CD14-positive monocyte (primary cell): Measurements from ENCODE around the gene STX8. TPM values are rescaled to one million over a fixed set of nuclear protein-coding genes. Genes with fewer than 3 reads are reported as not detected.

Experiments
- DNase-seq, 3 donors: peaks; one replicate each; pipeline ENCODE4 v3.0.0-alpha.2; 2011 to 2022
- H2AFZ ChIP-seq: 2 replicates; pipeline ENCODE4 v1.6.0; 2012; ENCODE audit warnings: mild to moderate bottlenecking, low read depth, low read length, inconsistent platforms; ENCODE audit not compliant: insufficient read depth, poor library complexity, severe bottlenecking
- H3K27ac ChIP-seq, 2 donors: 1 replicate in 1 of 2; 2 replicates in 1 of 2; pipeline ENCODE4 v1.5.1; 2012 to 2013; ENCODE audit warnings: low read length in 2 of 2, control low read depth in 1 of 2, inconsistent platforms in 1 of 2, low read depth in 1 of 2, mild to moderate bottlenecking in 1 of 2
- H3K27me3 ChIP-seq, 2 donors: one replicate each; pipeline versions ENCODE4 v1.6.0 to v1.6.1; 2011 to 2013; ENCODE audit warnings: low read length in 2 of 2; ENCODE audit not compliant: control insufficient read depth in 2 of 2, insufficient read depth in 2 of 2
- H3K36me3 ChIP-seq, 2 donors: replicated peaks in 1 of 2; 1 replicate in 1 of 2; 2 replicates in 1 of 2; pipeline versions ENCODE4 v1.5.1 to v1.6.1; 2012 to 2013; ENCODE audit warnings: low read length in 2 of 2, control low read depth in 1 of 2, inconsistent platforms in 1 of 2, mild to moderate bottlenecking in 1 of 2; ENCODE audit not compliant: insufficient read depth in 2 of 2, control insufficient read depth in 1 of 2
- H3K4me1 ChIP-seq, 2 donors: 1 replicate in 1 of 2; 2 replicates in 1 of 2; pipeline versions ENCODE4 v1.5.1 to v1.6.1; 2012 to 2013; ENCODE audit warnings: low read length in 2 of 2, control low read depth in 1 of 2, inconsistent platforms in 1 of 2, mild to moderate bottlenecking in 1 of 2, moderate library complexity in 1 of 2; ENCODE audit not compliant: insufficient read depth in 2 of 2, control insufficient read depth in 1 of 2
- H3K4me2 ChIP-seq: replicated peaks from 2 replicates; pipeline ENCODE3; 2012; ENCODE audit warnings: low read length, moderate library complexity, mild to moderate bottlenecking; ENCODE audit not compliant: poor library complexity, severe bottlenecking; ENCODE audit errors: extremely low read depth
- H3K4me3 ChIP-seq, 3 experiments: fragments of 200-600 bp in 1 of 3; sonication (generic) in 1 of 3; replicated peaks in 1 of 3; 1 replicate in 2 of 3; 2 replicates in 1 of 3; pipeline ENCODE4 v1.5.1; 2011 to 2013; ENCODE audit warnings: low read length in 3 of 3, mild to moderate bottlenecking in 3 of 3, control low read depth in 2 of 3, low read depth in 2 of 3, inconsistent platforms in 1 of 3, moderate library complexity in 1 of 3
- H3K79me2 ChIP-seq: 2 replicates; pipeline ENCODE4 v1.6.0; 2012; ENCODE audit warnings: mild to moderate bottlenecking, control low read depth, inconsistent platforms, low read length, moderate library complexity; ENCODE audit not compliant: insufficient read depth
- H3K9ac ChIP-seq: 2 replicates; pipeline ENCODE4 v1.6.0; 2017; ENCODE audit warnings: low read length, mild to moderate bottlenecking; ENCODE audit not compliant: insufficient read depth, poor library complexity, severe bottlenecking
- H3K9me3 ChIP-seq, 2 donors: replicated peaks in 1 of 2; 1 replicate in 1 of 2; 2 replicates in 1 of 2; pipeline versions ENCODE4 v1.5.1 to v1.6.1; 2012 to 2013; ENCODE audit warnings: low read length in 2 of 2, control low read depth in 1 of 2; ENCODE audit not compliant: control insufficient read depth in 1 of 2, insufficient read depth in 1 of 2
- H4K20me1 ChIP-seq: 2 replicates; pipeline ENCODE4 v1.6.0; 2012; ENCODE audit warnings: mild to moderate bottlenecking, low read length, control low read depth, moderate library complexity; ENCODE audit not compliant: insufficient read depth
- H3K27ac Mint-ChIP-seq, 7 donors: one replicate each; pipeline ENCODE4 v1.8.0; 2020; ENCODE audit warnings: mild to moderate bottlenecking in 7 of 7, mixed read lengths in 7 of 7, moderate library complexity in 6 of 7, inconsistent platforms in 2 of 7
- H3K27me3 Mint-ChIP-seq, 3 donors: one replicate each; pipeline ENCODE4 v1.8.0; 2021 to 2022; ENCODE audit warnings: low read depth in 3 of 3, mild to moderate bottlenecking in 3 of 3, mixed read lengths in 3 of 3, moderate library complexity in 3 of 3, inconsistent platforms in 1 of 3
- H3K36me3 Mint-ChIP-seq, 2 donors: one replicate each; pipeline ENCODE4 v1.8.0; 2020; ENCODE audit warnings: mixed read lengths in 2 of 2, inconsistent platforms in 1 of 2, mild to moderate bottlenecking in 1 of 2
- H3K4me1 Mint-ChIP-seq: one replicate; pipeline ENCODE4 v1.8.0; 2020; ENCODE audit warnings: mild to moderate bottlenecking, mixed read lengths
- H3K4me3 Mint-ChIP-seq, 2 donors: one replicate each; pipeline ENCODE4 v1.8.0; 2020; ENCODE audit warnings: mild to moderate bottlenecking in 2 of 2, mixed read lengths in 2 of 2, moderate library complexity in 1 of 2
- H3K9me3 Mint-ChIP-seq, 7 donors: one replicate each; pipeline ENCODE4 v1.8.0; 2020 to 2022; ENCODE audit warnings: mixed read lengths in 7 of 7, mild to moderate bottlenecking in 6 of 7, moderate library complexity in 6 of 7, inconsistent platforms in 2 of 7
- WGBS: methylation state at CpG from one replicate; pipeline ENCODE4 v1.1.5; 2013; ENCODE audit warnings: missing lambda C conversion rate; ENCODE audit not compliant: insufficient coverage; 5-methylcytosine and 5-hydroxymethylcytosine counted together
- intact Hi-C, 2 donors: fragments of 100-400 bp; cut with micrococcal nuclease; formaldehyde crosslinking; loops; one replicate each; pipeline versions ENCODE4 v1.15.0 to v1.15.1; 2023
- polyA plus RNA-seq, 3 donors: library from polyadenylated mRNA; depleted of rRNA in 1 of 3; unstranded in 2 of 3; stranded (reverse) in 1 of 3; fragments of 300-500 nt in 2 of 3; fragments of >200 nt in 1 of 3; fragmentation: Illumina TruSeq in 2 of 3; gene quantifications; 1 replicate in 2 of 3; 2 replicates in 1 of 3; pipeline ENCODE4 v1.2.3, GENCODE V29; 2012 to 2021
- TF ChIP-seq, protein P1 (sequence below): fragments of 200-600 bp; IDR thresholded peaks from one replicate; pipeline ENCODE4 v1.8.0; 2022; ENCODE audit warnings: antibody characterized with exemption, mild to moderate bottlenecking

STX8 gene
- polyA plus RNA-seq, 3 donors, result 44.4 to 170 (median 142) TPM

DNA sequence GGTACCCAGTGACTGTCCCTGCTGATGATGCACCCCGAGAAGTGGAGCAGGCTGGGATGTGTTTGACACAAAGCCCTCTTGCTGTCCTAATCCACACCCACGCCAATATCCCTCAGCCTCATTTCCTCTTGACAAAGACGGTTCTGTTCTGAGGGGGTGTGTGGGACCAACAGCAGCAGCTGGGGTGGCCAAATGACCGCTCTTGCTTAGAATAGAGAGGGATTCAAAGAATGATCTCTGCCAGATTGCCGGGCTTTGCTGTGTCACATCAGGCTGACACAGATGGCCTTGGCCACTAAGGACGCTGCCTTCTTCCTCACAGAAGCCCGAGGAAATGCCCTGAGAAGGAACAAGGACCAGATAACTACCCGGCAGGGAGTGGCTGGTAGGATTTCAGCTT is 303.6 kb downstream of the STX8 start:
- TF ChIP-seq, protein P1, sequence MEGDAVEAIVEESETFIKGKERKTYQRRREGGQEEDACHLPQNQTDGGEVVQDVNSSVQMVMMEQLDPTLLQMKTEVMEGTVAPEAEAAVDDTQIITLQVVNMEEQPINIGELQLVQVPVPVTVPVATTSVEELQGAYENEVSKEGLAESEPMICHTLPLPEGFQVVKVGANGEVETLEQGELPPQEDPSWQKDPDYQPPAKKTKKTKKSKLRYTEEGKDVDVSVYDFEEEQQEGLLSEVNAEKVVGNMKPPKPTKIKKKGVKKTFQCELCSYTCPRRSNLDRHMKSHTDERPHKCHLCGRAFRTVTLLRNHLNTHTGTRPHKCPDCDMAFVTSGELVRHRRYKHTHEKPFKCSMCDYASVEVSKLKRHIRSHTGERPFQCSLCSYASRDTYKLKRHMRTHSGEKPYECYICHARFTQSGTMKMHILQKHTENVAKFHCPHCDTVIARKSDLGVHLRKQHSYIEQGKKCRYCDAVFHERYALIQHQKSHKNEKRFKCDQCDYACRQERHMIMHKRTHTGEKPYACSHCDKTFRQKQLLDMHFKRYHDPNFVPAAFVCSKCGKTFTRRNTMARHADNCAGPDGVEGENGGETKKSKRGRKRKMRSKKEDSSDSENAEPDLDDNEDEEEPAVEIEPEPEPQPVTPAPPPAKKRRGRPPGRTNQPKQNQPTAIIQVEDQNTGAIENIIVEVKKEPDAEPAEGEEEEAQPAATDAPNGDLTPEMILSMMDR, result no peak
- intact Hi-C loops, result no loop called here
- WGBS, result 96% methylated on average over 4 of the region's 8 CpGs

DNA sequence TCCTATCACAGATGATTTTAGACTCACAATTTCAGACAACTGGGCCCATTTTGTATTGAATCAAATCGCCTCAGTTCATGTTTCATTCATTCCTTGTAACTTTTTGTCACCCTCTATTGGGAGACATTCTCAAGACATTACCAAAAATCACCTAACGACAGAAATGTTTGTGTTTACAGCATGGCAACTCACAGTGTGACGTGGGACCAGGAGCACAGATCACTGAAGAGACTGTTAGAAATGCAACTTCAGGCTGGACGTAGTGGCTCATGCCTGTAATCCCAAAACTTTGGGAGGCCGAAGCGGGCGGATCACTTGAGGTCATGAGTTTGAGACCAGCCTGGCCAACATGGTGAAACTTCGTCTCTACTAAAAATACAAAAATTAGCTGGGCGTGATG is 304.7 kb downstream of the STX8 start:
- peaks cover 4% of the 10 kb centered on the region for H3K4me1 Mint-ChIP-seq
- TF ChIP-seq, protein P1, result no peak
- Histone ChIP-seq H4K20me1 (no peaks in the 10 kb centered on the region), H3K4me3 (no peak overlapping the region), H3K4me1 (no peaks in the 10 kb centered on the region), H2AFZ (no peak overlapping the region), H3K36me3 (no peaks in the 10 kb centered on the region), H3K27ac (no peak overlapping the region), H3K9me3 (no peaks in the 10 kb centered on the region), H3K9ac (no peak overlapping the region), H3K27me3 (no peaks in the 10 kb centered on the region), H3K79me2 (no peaks in the 10 kb centered on the region), H3K4me2 (no peak overlapping the region)
- H3K27ac Mint-ChIP-seq, result no peak overlapping the region
- H3K9me3 Mint-ChIP-seq, result peaks cover 0 to 1% (median 0%) of the 10 kb centered on the region in 7 donors
- no peak for DNase-seq
- intact Hi-C loops, result no loop called here
- H3K27me3 Mint-ChIP-seq, result peaks cover 0 to 2% (median 0%) of the 10 kb centered on the region in 3 donors
- 98% methylated on average over 8 of the region's 9 CpGs for WGBS
- H3K4me3 Mint-ChIP-seq, result no peak overlapping the region
- H3K36me3 Mint-ChIP-seq, result peaks cover 4 to 6% of the 10 kb centered on the region in 2 donors

More for the DNA sequence above, 303.6 kb downstream of the STX8 start:
- Mint-ChIP-seq H3K27ac (no peak overlapping the region), H3K36me3 (peaks cover 3 to 6% of the 10 kb centered on the region in 2 donors), H3K4me1 (peaks cover 4% of the 10 kb centered on the region), H3K27me3 (peaks cover 0 to 2% (median 0%) of the 10 kb centered on the region in 3 donors), H3K9me3 (peaks cover 0 to 3% (median 0%) of the 10 kb centered on the region in 7 donors), H3K4me3 (no peak overlapping the region)
- no peaks in the 10 kb centered on the region for H3K27me3 ChIP-seq
- H3K4me1 ChIP-seq, result no peaks in the 10 kb centered on the region
- no peaks in the 10 kb centered on the region for H3K9me3 ChIP-seq
- no peaks in the 10 kb centered on the region for H4K20me1 ChIP-seq
- no peak overlapping the region for H3K9ac ChIP-seq
- no peak for DNase-seq
- H3K4me3 ChIP-seq, result no peak overlapping the region
- H3K27ac ChIP-seq, result no peak overlapping the region
- no peaks in the 10 kb centered on the region for H3K79me2 ChIP-seq
- H2AFZ ChIP-seq, result no peak overlapping the region
- no peak overlapping the region for H3K4me2 ChIP-seq
- H3K36me3 ChIP-seq, result no peaks in the 10 kb centered on the region
